Measurements from ENCODE around the gene SNX27.
"Not testable (repeated sequence)": the region's sequence is repeated elsewhere in the genome, so short reads cannot be mapped to it uniquely, and the experiment has no call there.

The SNX27 gene

GRCh38 chr1:151729157-151729965, 117.5 kb downstream of the SNX27 start:
- TF ChIP-seq, protein P1, sequence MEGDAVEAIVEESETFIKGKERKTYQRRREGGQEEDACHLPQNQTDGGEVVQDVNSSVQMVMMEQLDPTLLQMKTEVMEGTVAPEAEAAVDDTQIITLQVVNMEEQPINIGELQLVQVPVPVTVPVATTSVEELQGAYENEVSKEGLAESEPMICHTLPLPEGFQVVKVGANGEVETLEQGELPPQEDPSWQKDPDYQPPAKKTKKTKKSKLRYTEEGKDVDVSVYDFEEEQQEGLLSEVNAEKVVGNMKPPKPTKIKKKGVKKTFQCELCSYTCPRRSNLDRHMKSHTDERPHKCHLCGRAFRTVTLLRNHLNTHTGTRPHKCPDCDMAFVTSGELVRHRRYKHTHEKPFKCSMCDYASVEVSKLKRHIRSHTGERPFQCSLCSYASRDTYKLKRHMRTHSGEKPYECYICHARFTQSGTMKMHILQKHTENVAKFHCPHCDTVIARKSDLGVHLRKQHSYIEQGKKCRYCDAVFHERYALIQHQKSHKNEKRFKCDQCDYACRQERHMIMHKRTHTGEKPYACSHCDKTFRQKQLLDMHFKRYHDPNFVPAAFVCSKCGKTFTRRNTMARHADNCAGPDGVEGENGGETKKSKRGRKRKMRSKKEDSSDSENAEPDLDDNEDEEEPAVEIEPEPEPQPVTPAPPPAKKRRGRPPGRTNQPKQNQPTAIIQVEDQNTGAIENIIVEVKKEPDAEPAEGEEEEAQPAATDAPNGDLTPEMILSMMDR (IDR thresholded peaks at IDR 0.05; ENCODE audit: low read depth, low read length, missing control alignments): no peak
- in situ Hi-C loops (cut with HindIII; ENCODE audit: low pct_ligation_motif_present, low sequenced_read_pairs): no loop called here
- no peak overlapping the region for H3K27ac ChIP-seq
- H3K27me3 ChIP-seq (replicated peaks): peaks cover 4% of the 10 kb centered on the region
- H3K4me3 ChIP-seq (ENCODE audit: low read depth, low read length): no peak overlapping the region
- DNase-seq: no peak
- H3K36me3 ChIP-seq (replicated peaks): no peaks in the 10 kb centered on the region

GRCh38 chr1:151729966-151730291, 118.1 kb downstream of the SNX27 start:
- in situ Hi-C loops (cut with HindIII; ENCODE audit: low pct_ligation_motif_present, low sequenced_read_pairs): no loop called here
- Histone ChIP-seq H3K4me3 (ENCODE audit: low read depth, low read length) (no peak overlapping the region), H3K36me3 (replicated peaks) (no peaks in the 10 kb centered on the region), H3K27me3 (replicated peaks) (peaks cover 4% of the 10 kb centered on the region), H3K27ac (no peak overlapping the region)
- TF ChIP-seq, protein P1 (IDR thresholded peaks at IDR 0.05; ENCODE audit: low read depth, low read length, missing control alignments): no peak
- DNase-seq: no peak

- TF ChIP-seq, protein P1 (IDR thresholded peaks at IDR 0.05; ENCODE audit: low read depth, low read length, missing control alignments): no peak
- Histone ChIP-seq H3K27me3 (replicated peaks) (no peaks in the 10 kb centered on the region), H3K27ac (no peak overlapping the region), H3K36me3 (replicated peaks) (no peaks in the 10 kb centered on the region), H3K4me3 (ENCODE audit: low read depth, low read length) (no peak overlapping the region)
- in situ Hi-C loops (cut with HindIII; ENCODE audit: low pct_ligation_motif_present, low sequenced_read_pairs): no loop called here
- no peak for DNase-seq
Observed at GRCh38 chr1:151733126-151733525, 121.3 kb downstream of the SNX27 start.

DNA sequence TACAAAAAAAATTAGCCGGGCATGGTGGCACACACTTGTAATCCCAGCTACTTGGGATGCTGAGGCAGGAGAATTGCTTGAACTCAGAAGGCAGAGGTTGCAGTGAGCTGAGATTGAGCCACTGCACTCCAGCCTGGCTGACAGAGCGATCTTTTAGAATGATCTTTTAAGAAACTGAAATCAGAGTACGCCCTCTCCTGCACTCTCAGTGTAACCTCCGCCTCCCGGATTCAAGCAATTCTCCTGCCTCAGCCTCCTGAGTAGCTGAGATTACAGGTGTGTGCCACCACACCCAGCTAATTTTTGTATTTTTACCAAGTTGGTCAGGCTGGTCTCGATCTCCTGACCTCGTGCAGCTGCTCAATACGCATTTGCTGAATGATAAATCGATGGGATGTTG, 122.1 kb downstream of the SNX27 start:
- H3K36me3 ChIP-seq (replicated peaks); H3K27ac ChIP-seq; H3K4me3 ChIP-seq (ENCODE audit: low read depth, low read length); in situ Hi-C loops (cut with HindIII; ENCODE audit: low pct_ligation_motif_present, low sequenced_read_pairs); DNase-seq; H3K27me3 ChIP-seq (replicated peaks): not testable (repeated sequence)

DNA sequence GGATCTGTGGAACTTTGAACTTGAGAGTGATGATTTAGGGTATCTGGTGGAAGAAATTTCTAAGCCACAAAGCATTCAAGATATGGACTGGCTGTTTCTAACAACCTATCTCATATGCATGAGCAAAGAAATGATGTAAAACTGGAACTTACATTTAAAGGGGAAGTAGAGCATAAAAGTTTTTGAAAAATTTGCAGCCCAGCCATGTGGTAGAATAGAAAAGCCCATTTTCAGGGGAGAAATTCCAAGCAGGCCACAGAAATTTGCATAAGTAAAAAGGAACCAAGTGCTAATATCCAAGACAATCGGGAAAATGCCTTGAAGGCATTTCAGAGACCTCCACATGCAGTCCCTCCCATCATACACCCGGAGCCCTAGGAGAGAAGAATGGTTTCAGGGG, 125.2 kb downstream of the SNX27 start:
- Histone ChIP-seq H3K4me3 (ENCODE audit: low read depth, low read length) (no peak overlapping the region), H3K36me3 (replicated peaks) (no peaks in the 10 kb centered on the region), H3K27me3 (replicated peaks) (peaks cover 1% of the 10 kb centered on the region), H3K27ac (no peak overlapping the region)
- no peak for DNase-seq
- in situ Hi-C loops (cut with HindIII; ENCODE audit: low pct_ligation_motif_present, low sequenced_read_pairs): no loop called here
- TF ChIP-seq, protein P1 (IDR thresholded peaks at IDR 0.05; ENCODE audit: low read depth, low read length, missing control alignments): no peak

GRCh38 chr1:151737479-151737878, 125.6 kb downstream of the SNX27 start:
- Histone ChIP-seq H3K27ac (no peak overlapping the region), H3K27me3 (replicated peaks) (peaks cover 1% of the 10 kb centered on the region), H3K36me3 (replicated peaks) (no peaks in the 10 kb centered on the region), H3K4me3 (ENCODE audit: low read depth, low read length) (no peak overlapping the region)
- TF ChIP-seq, protein P1 (IDR thresholded peaks at IDR 0.05; ENCODE audit: low read depth, low read length, missing control alignments): no peak
- in situ Hi-C loops (cut with HindIII; ENCODE audit: low pct_ligation_motif_present, low sequenced_read_pairs): no loop called here
- DNase-seq: no peak
